LHCN-M2 (cell line): Measurements from ENCODE around the gene HMGB1. TPM values are rescaled to one million over a fixed set of nuclear protein-coding genes. Genes with fewer than 3 reads are reported as not detected.
"Not testable (repeated sequence)": the region's sequence is repeated elsewhere in the genome, so short reads cannot be mapped to it uniquely, and the experiment has no call there.

ENCODE experiments used
- DNase-seq: peaks from one replicate; pipeline ENCODE4 v3.0.0-alpha.2; 2012; ENCODE audit warnings: low read depth
- total RNA-seq: library from RNA; depleted of rRNA; stranded (reverse); fragments of >200 nt; gene quantifications from 2 replicates; pipeline ENCODE4 v1.2.3, GENCODE V29; 2014

The HMGB1 gene
- total RNA-seq, 1 experiment from 2014 or later: 626 TPM

DNA sequence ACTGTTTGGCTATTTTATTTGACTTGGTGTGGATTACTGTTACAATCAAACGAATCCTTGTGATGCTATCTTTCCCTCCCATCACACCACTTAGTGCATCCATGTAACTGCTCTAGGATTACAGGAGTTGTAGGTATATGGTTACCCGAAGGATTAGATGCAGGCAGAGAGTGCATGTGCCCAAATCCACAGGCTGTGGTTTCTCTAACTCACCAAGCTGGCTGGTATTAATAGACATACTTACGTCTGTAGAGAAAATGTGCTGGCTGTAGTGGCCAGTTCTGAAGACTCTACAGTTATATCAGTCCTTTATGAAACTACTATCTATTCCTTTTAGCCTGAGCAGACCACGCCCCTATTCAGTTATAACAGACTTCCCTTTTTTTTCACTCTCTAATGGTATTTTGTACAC, 1.1 kb upstream of the HMGB1 start:
- peak; percentile 79 for DNase-seq

DNA sequence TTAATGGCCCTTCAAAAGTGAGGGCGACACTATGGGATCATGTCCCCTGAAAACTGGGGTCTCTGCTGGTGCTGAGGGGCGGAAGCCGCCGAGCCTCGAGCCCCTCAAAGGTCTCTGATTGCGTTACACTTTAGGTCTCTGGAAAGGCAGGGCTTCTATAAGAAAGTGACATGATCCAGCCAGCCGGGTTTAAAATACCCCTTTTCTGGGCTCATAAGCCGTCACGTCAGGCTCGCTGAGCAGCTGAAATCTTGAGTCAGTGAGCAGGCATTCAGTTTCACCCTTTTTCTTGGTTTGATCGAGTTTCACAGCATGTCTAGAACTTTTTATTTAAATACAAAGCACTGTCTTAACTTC, 600 bp upstream of the HMGB1 start:
- peak; percentile 80 for DNase-seq

DNA sequence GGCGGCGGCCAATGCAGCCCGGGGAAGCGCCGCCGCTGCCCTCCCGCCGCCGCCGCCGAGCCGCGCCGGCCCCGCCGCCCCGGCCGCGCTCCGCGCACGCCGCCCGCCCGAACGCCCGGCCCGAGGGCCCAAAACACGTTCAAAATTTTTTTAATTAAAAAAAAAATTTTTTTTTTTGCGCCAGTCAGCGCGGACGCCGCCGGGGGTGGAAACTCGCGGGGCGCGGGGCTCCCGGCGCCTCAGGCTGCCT, 468 bp downstream of the HMGB1 start:
- no peak for DNase-seq

DNA sequence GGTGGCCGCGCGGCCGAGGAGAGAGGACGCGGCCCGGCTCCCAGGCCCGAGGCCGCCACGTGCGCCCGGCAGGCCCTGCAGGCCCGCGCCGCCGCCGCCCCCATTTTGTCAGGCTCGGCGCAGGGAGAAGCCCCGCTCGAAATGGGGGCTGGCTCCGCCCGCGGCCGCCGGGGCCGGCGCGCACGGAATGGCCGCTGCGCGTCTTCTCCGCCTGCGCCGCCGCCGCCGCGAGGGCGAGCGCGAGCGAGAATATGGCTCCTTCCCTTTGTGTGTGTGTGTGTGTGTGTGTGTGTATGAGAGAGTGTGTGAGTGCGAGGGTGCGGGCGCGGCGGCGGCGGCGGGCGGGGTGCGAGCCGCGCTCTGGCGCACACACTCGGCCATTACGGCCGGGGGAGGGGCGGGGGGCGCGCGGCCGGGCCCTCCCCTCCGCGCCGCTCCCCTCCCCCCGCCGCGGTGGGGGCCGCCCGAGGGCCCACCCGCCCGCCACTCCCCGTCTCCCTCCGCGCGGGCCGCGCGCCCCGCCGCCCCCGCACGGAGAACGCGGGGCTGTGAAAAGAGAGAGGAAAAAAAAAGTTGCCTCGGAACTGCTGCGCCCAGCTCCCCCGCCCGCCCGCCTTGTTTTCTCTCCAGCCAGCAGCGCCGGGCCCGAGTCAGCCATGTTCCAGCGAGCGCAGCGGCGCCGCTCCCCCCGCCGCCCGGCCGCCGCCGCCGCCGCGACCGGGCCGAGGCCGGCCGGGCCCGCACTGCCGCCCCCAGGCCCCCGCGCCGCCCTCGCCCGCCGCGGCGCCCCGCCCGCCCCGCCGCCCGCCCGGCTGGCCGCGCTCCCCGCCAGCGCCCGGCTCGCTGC, 1.0 kb downstream of the HMGB1 start:
- DNase-seq: peak; percentile 83

DNA sequence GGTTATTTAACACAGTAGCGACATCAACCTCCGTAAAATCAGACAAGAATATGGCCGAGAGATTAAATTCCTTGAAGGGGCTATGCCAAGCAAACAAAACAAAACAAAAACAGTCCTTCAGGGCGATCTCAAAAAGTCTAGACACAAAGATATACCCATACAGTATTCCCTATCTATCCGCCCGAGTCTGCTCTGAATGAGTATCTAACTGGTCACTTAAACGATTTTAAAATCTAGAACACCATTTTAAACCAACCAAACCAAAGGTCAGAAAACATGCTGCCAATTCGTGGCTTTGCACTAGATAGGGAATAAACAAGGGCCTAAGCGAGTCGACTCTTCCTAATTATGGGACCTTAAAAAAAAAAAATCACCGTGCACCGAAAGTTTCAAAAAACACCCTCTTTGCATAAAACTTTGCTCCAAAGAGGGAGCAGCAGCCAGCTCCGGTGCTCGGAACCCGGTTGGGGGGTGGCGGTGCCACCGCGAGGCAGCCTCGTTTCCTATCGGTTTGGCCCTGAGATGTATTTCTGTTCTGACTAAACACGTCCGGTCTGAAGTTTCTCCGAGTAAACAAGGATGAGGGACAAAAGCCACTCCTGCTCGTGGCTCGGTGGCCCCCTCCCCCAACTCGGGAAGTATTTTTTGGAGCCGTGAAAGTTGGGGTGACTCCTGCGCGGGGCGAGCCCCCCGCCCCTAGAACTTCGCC, 1.8 kb downstream of the HMGB1 start:
- DNase-seq: peak; percentile 65

DNA sequence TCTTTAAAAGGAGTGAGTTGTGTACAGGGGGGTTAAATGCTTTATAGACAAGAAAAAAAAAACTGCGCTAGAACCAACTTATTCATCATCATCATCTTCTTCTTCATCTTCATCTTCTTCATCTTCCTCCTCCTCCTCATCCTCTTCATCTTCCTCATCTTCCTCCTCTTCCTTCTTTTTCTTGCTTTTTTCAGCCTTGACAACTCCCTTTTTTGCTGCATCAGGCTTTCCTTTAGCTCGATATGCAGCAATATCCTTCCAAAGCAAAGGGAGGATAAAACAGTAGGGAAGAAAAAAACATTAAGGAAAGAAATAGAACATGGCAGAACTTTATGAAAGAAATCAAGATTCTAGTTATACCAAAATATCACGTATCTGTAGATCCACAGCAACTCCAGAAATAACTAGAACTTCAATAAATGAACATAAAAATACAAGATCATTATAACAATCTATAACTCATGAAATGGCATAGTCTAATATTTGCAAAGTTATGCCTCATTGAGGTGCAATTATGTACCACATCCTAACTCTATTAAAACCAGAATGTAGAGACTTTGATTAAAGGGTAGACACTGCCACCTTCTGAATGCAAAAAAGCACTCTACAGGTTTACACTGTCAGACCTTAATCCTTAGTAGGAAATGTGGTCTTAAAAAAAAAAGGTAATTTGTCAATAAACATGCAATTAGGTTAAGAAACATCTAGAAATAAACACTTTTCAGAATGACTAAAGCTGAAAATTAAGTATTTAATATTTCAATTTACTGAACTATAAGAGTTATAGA, 4.3 kb downstream of the HMGB1 start:
- peak; percentile 56 for DNase-seq

DNA sequence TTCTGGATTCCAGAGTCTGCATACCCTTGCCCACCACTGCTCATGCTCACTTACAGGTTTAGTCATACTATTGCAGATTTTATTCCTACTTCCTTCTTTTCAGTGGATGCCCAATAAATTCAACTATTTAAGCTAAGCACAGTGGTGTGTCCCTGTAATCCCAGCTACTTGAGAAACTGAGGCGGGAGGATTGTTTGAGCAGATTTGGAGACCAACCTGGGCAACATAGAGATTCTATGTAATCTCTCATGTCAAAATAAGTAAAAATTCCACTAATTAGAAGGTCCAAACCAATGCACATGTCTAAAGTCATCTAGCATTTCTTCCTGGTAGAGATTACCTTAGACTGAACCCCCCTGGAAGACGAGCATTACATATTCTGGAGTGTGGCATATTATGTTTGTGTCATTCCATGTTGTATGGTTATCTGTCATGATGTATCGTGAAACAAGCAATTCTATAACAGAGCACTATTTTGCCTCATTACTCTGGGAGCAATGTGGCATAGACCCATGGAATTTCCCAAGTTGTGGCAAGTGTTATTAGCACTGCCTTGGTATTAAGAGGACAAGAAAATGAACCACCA, 8.3 kb downstream of the HMGB1 start:
- DNase-seq: no peak

DNA sequence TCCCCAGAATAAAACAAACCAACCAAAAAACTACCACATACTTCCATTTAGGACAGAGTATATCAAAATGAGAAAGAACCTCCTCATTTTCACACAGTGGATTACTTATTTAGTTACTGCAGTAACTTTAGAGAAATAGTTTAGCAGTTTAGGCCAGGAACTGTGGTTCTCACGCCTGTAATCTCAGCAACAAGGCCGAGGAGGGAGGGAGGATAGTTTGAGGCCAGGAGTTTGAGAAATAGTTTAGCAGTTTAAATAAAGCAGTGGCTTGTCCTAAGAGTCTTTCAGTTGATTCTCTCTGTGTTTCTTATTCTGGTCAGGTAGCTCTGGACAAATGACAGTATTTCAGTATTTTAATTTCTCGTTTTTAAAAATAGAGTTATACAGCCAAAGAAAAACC, 9.4 kb downstream of the HMGB1 start:
- no peak for DNase-seq

DNA sequence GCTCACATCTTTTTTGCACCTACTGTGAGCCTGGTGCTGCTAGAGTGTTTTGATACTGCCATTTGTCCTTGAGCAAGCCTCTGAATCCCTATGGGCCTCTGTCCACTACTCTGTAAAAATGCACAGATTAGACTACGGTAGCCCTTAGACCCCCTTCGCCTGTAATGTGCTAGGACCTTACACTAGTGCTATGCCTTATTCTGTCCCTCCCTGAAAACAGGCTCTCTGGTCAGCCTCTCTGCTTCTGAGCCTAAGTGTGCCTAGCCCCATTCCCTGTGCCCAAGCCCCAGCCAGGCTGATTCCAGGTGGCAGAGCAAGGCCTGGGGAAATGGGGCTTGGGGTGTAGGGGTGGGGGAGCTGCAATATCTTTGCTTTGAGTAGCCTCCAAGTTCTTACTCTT, 10.7 kb downstream of the HMGB1 start:
- no peak for DNase-seq

DNA sequence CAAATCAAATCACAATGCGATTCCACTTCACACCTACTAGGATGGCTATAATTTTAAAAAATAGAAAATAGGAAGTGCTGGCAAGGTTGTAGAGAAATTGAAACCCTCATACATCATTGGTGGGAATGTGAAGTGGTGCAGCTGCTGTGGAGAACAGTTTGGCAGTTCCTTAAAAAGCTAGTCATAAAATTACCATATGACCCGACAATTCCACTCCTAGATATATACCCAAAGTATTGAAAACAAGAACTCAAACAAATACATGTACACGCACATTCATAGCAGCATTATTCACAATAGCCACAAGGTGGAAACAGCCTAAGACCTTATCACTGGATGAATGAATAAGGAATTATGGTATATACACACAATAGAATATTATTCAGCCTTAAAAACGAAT, 12.0 kb downstream of the HMGB1 start:
- no peak for DNase-seq

DNA sequence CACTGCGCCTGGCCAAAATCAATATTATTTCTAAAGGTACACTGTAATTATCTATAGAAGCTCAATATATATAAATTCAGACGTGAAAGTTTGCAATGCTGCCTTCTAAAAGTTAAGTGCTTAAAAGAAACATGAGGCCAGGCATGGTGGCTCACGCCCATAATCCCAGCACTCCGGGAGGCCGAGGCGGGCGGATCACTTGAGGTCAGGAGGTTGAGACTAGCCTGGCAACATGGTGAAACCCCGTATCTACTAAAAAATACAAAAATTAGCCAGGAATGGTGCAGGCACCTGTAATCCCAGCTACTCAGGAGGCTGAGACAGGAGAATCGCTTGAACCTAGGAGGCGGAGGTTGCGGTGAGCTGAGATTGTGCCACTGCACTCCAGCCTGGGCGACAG, 14.3 kb downstream of the HMGB1 start:
- not testable (repeated sequence) for DNase-seq

DNA sequence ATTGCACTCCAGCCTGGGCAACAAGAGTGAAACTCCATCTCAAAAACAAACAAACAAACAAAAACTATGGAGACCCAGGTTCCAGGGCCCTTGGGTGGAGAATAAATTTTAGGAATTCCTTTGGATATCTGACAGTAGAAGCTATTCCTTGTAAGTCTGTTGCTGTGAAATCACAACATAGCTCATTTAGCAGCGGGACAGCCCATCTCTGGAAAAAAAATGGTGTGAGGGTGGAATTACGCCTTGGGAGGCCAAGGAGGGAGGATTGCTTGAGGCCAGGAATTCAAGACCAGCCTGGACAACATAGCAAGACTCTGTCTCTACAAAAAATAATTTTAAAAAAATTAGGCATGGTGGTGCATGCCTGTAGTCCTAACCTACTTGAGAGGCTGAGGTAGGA, 15.7 kb downstream of the HMGB1 start:
- no peak for DNase-seq

DNA sequence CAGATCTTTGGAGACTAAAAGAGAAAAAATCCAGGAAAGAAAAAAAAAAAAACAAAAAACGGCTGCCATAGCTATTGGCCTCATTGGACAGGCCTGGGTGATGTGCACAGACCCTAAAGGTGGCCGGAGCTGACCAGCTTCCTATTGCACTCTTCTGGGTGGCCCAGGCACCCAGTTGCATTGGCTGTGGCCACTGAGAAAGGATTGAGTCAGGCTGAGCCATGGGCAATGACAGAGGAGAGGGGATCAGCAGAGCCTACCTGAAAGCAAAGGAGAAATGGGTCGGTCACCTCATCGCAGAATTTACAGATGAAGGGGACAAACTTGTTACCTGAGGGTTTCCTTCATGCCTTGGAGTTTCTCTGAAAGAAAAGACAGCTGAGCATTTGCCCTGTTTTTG, 17.3 kb downstream of the HMGB1 start:
- DNase-seq: no peak

DNA sequence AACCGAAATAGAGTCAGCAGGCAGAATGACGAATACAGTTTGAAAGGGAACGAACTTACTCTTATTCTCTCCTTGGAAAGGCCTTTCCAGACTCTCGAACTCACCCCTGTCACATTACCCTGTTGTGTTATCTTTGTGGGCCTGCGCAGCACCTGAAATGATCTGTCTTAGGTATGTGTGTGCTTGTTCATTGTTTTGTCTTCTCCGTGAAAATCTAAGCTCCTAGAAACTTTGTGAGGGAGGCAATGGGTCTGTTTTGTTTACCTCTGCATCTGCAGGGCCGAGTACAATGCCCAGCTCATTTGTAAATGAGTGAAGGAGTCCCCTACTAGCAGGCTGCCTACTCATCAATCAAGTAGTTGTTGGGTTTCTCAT, 19.6 kb downstream of the HMGB1 start:
- no peak for DNase-seq

DNA sequence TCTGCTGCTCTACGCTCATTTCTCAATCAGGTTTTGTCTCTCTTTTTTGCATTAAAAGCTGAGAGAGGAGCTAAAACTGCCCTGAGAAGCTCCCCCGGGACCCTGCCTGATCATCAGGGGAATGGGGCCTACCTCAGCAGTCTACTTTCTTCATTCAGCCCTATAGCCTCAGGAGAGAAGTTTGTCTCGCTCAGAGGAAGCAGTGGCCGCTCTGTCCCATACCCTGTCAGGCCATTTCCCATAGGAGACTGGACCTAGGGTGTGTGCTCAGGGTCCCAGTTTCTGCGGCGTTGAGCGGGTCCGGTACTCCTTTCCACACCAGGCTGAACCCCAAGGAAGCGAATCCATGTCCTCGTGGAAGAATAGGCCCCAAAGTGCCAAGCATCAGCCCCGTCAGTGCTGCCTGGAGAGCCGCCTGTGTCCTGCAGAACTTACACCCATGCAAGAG, 21.8 kb downstream of the HMGB1 start:
- no peak for DNase-seq

DNA sequence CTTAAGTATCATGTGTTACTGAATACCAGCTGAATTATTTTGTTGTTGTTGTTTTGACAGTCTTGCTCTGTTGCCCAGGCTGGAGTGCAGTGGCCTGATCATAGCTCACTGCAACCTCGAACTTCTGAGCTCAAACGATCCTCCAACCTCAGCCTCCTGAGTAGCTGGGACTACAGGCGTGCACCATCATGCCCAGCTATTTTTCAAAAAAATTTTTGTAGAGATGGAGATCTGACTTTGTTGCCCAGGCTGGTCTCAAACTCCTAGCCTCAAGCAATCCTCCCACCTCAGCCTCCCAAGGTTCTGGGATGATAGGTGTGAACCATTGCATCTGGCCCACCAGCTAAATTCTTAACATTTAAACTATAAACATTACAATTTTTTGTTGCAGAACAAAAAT, 22.2 kb downstream of the HMGB1 start:
- DNase-seq: not testable (repeated sequence)

DNA sequence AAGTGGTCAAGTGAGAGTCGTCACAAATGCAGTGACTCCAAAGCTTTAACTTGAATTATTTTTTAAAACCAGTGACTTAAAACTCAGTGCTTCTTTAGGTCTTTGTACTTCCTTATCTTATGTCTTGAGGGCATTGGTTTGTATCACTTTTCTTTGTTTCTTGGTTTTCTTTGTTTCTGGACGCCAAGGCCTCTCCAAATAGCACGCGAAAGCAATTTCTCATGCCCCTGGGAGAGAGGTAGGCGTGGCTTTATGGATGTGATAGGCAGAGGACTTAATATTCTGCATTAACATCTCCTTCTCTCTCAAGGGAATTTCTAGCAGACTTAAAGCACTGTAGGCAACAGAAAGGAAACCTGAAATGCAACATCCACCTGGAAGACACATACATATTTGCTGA, 22.8 kb downstream of the HMGB1 start:
- DNase-seq: no peak

DNA sequence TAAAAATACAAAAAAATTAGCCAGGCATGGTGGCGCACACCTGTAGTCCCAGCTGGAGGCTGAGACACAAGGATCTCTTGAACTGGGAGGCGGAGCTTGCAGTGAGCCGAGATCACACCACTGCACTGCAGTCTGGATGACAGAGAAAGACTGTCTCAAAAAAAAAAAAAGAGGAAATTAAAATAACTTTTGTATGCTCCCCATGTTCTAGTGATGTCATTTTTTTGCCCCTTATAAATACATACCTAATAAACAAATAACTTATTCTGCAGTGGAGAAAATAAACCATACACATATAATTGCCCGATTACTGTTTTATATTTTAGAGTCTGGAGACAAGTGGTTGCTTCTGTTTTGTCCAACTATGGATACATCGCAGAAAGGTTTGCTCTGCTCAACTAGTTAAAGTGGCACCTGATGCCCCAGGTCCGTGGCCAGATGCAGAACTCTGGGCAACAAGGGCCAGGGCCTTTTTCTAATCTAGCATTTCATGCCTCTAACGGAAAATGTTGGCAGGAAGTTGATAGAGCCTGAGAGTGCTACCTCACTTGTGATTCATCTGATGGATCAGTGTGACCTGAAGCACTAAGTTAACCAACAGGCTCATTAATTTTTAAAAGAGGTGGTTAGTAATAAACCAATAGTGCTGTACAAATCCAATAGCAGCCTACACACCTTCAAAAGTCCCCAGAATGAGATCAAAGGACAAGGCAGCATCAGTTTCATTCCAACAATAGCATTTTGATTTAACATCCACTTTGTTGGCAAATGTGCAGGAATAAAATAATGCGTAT, 24.6 kb downstream of the HMGB1 start:
- no peak for DNase-seq

DNA sequence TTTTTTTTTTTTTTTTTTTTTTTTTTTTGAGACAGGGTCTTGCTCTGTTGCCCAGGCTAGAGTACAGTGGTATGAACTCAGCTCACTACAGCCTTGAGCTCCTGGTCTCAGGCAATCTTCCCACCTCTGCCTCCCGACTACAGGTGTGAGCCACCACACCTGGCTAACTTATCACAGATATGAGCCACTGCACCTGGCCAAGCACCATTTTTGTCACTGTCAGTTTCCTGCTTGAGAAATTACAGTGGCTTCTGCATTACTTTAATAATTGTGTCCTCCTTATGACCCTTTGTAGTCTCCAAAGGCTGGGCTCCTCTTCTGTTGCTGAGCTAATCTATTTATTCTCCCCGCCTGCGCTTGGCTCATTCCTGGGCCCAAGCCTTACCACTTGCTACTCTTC, 27.4 kb downstream of the HMGB1 start:
- no peak for DNase-seq

DNA sequence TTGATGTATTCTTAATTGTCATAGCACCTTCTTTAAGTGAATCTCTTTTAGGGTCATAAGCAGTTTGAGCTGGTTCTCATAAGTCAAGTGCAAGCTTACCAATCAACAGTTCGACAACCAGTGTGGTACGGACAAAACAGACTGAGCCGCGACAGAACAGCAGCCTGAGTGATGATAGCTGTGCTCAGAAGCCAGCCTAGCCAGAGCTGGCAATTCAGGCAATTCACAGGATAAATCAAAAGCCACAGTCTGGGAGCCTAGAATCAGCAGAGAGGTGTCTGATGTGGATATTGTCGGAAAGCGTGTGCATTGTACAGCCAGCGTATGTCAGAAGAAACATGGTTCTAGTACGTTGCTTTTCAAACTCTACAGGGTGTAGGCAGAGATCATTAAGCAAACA, 28.6 kb downstream of the HMGB1 start:
- DNase-seq: no peak

DNA sequence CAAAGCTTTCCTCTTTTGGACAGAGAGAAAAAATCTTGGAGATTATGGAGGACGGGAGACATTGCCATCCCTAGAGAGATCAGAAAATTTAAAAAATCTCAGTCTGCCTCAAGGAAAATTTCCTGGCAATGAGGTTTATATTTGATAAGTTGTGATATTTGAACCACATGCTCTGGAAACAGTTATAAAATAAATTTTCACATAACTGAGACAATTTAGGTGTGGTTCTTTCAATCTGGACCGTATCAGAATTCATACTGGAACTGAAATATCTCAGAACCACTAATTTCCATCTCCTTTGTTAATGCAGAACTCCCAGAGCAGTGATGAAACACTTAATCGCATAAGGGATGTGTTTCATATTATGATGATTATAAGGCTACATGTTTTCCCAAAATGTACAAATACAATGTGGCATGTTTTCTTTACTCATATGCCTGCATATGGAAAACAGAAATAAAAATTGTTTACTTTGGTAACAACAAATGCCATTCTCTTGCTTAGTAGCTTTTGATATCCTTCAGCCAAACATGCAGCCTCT, 29.8 kb downstream of the HMGB1 start:
- DNase-seq: no peak
